GM12878 (cell line): ENCODE results near the gene CDH4. TPM values are rescaled to one million over a fixed set of nuclear protein-coding genes. Genes with fewer than 3 reads are reported as not detected.

ENCODE experiments used
- ATAC-seq: fragments of 200-7000 bp; cut with Tn5 transposase; 3 replicates; pipeline ENCODE4 v1.9.1; 2020; ENCODE audit warnings: mild to moderate bottlenecking, moderate library complexity
- BruUV-seq: library from RNA; stranded (reverse); fragments of 400-500 nt; replicated peaks from 2 replicates; lab custom pipeline; 2021; lab: Mats Ljungman, UMichigan
- CTCF ChIA-PET: fragments of 300-600 bp; sonication (Branson Sonifier 250); formaldehyde crosslinking; extraction: SDS; loops from one replicate; lab custom pipeline; 2021; ENCODE audit warnings: inconsistent platforms; lab: Yijun Ruan, JAX
- POLR2A ChIA-PET: fragments of 350-600 bp; formaldehyde crosslinking; extraction: SDS; loops from one replicate; lab custom pipeline; 2021; ENCODE audit warnings: inconsistent platforms; lab: Charles Lee
- RAD21 ChIA-PET: fragments of 300-600 bp; sonication (Branson Sonifier 250); formaldehyde crosslinking; loops from one replicate; lab custom pipeline; 2023; ENCODE audit warnings: antibody characterized with exemption; ENCODE audit not compliant: unreplicated experiment; lab: Charles Lee
- SMC1A ChIA-PET: fragments of 300-600 bp; sonication (Branson Sonifier 250); formaldehyde crosslinking; loops from one replicate; lab custom pipeline; 2023; ENCODE audit not compliant: unreplicated experiment, uncharacterized antibody; lab: Charles Lee
- DNase-seq: peaks from one replicate; pipeline ENCODE4 v3.0.0-alpha.2; 2011; ENCODE audit warnings: low read depth, low spot score
- FAIRE-seq: peaks from 3 replicates; lab custom pipeline; 2011; peaks lifted over from hg19 to GRCh38; lab: Jason Lieb, UNC
- H2AFZ ChIP-seq: 2 replicates; pipeline ENCODE4 v1.6.0; 2011; ENCODE audit warnings: low read depth, low read length, control low read depth; ENCODE audit not compliant: control insufficient read depth
- H3K27ac ChIP-seq: 2 replicates; pipeline ENCODE4 v1.5.1; 2011; ENCODE audit warnings: control low read depth; ENCODE audit not compliant: control insufficient read depth, insufficient read depth
- H3K27me3 ChIP-seq, 2 experiments: replicated peaks in 1 of 2; 2 replicates each; pipeline versions ENCODE4 v1.6.0 to v1.6.1; 2011; ENCODE audit warnings: low read length in 1 of 2; ENCODE audit not compliant: control insufficient read depth in 2 of 2, insufficient read depth in 2 of 2
- H3K36me3 ChIP-seq, 2 experiments: 2 replicates each; pipeline ENCODE4 v1.5.1; 2011; ENCODE audit warnings: low read length in 1 of 2; ENCODE audit not compliant: control insufficient read depth in 2 of 2, insufficient read depth in 2 of 2
- H3K4me1 ChIP-seq: 2 replicates; pipeline ENCODE4 v1.6.1; 2011; ENCODE audit warnings: mild to moderate bottlenecking, low read length, moderate library complexity, mixed read lengths; ENCODE audit not compliant: control insufficient read depth, insufficient read depth
- H3K4me2 ChIP-seq: 2 replicates; pipeline ENCODE4 v1.6.0; 2011; ENCODE audit warnings: control low read depth; ENCODE audit not compliant: control insufficient read depth, insufficient read depth
- H3K4me3 ChIP-seq: fragments of 200-600 bp; sonication (generic); 2 replicates; pipeline ENCODE4 v1.5.1; 2016
- H3K79me2 ChIP-seq: 2 replicates; pipeline ENCODE4 v1.6.0; 2011; ENCODE audit warnings: low read length; ENCODE audit not compliant: control insufficient read depth, insufficient read depth
- H3K9ac ChIP-seq: 2 replicates; pipeline ENCODE4 v1.8.0; 2011; ENCODE audit warnings: low read length, control low read depth, mixed read lengths; ENCODE audit not compliant: control insufficient read depth, insufficient read depth
- H3K9me3 ChIP-seq: replicated peaks from 3 replicates; pipeline ENCODE4 v1.5.1; 2011; ENCODE audit warnings: mild to moderate bottlenecking, low read length; ENCODE audit not compliant: control insufficient read depth, insufficient read depth
- H4K20me1 ChIP-seq: 2 replicates; pipeline ENCODE4 v1.6.0; 2011; ENCODE audit not compliant: control insufficient read depth, insufficient read depth
- ASH2L ChIP-seq: fragments of 300-600, 200-600 bp; sonication (generic); IDR thresholded peaks from 2 replicates; pipeline ENCODE4 v1.6.1; 2017; ENCODE audit warnings: low read depth, mild to moderate bottlenecking, borderline replicate concordance
- NR2C1 ChIP-seq: fragments of 450-650 bp; IDR thresholded peaks from 2 replicates; pipeline ENCODE4 v1.6.1; 2017; ENCODE audit warnings: antibody characterized with exemption, mild to moderate bottlenecking, moderate library complexity
- PKNOX1 ChIP-seq: fragments of 450-650 bp; IDR thresholded peaks from 2 replicates; pipeline ENCODE4 v1.6.1; 2016; ENCODE audit warnings: mild to moderate bottlenecking
- POLR2AphosphoS2 ChIP-seq: IDR thresholded peaks from 2 replicates; pipeline ENCODE4 v1.6.1; 2011; ENCODE audit warnings: low read depth, mild to moderate bottlenecking, low read length, improper control_type of control experiment, moderate library complexity
- POU2F2 ChIP-seq: IDR thresholded peaks from 3 replicates; pipeline ENCODE4 v1.6.1; 2011; ENCODE audit warnings: low read depth, mild to moderate bottlenecking, low read length, borderline replicate concordance
- WGBS: methylation state at CpG from one replicate; pipeline ENCODE4 v1.1.6; 2016; ENCODE audit warnings: low lambda C conversion rate; ENCODE audit not compliant: insufficient replicate concordance, insufficient coverage; ENCODE audit errors: missing lambda C conversion rate; 5-methylcytosine and 5-hydroxymethylcytosine counted together
- in situ Hi-C: fragments of 300-500 bp; cut with MboI; formaldehyde crosslinking; loops from 9 replicates; pipeline ENCODE4 v1.14.3; 2018; ENCODE audit warnings: mixed read lengths
- intact Hi-C: fragments of 100-400 bp; cut with micrococcal nuclease; formaldehyde crosslinking; loops from one replicate; pipeline ENCODE4 v1.14.2; 2022; ENCODE audit not compliant: unreplicated experiment
- polyA plus RNA-seq, 11 experiments: library from polyadenylated mRNA; depleted of rRNA in 4 of 11; unstranded in 6 of 11; stranded (reverse) in 5 of 11; fragments of >200 nt; fragmentation: Nextera tagmentation in 4 of 11; fragmentation: Illumina TruSeq in 1 of 11; extraction: Ambion mirVana in 4 of 11; extraction: Trizol in 1 of 11; gene quantifications; 1 replicate in 1 of 11; 2 replicates in 10 of 11; pipeline versions ENCODE4 v1.2.1 to v1.2.3, GENCODE V29; 2011 to 2016; ENCODE audit warnings: inconsistent platforms in 2 of 11, missing spikeins in 2 of 11, low read depth in 1 of 11
- total RNA-seq, 4 experiments: library from RNA; depleted of rRNA in 3 of 4; stranded (reverse); fragments of >200 nt in 3 of 4; fragmentation: Illumina TruSeq in 1 of 4; extraction: Trizol in 1 of 4; gene quantifications; 2 replicates each; pipeline versions ENCODE4 v1.2.1 to v1.2.3, GENCODE V29; 2013 to 2021
- TF ChIP-seq, protein P1 (sequence below): IDR thresholded peaks from 2 replicates; pipeline ENCODE4 v1.6.1; 2012; ENCODE audit warnings: improper control_type of control experiment, low read depth, low read length; ENCODE audit not compliant: insufficient replicate concordance
- TF ChIP-seq, protein P2 (sequence below): fragments of 450-650 bp; IDR thresholded peaks from 2 replicates; pipeline ENCODE4 v1.6.1; 2016; ENCODE audit warnings: mild to moderate bottlenecking, moderate library complexity, borderline replicate concordance

The CDH4 gene
- total and polyA plus RNA-seq, 10 of the 15 experiments (the other 5 are each of a cell fraction or from before 2014, with no cell fraction given) = not detected

GRCh38 chr20:61907081-61907891 is 655.2 kb downstream of the CDH4 start:
- POLR2A ChIA-PET = no interaction called here

More at GRCh38 chr20:61907081-61907891, 655.2 kb downstream of the CDH4 start:
- TF ChIP-seq, protein P1, sequence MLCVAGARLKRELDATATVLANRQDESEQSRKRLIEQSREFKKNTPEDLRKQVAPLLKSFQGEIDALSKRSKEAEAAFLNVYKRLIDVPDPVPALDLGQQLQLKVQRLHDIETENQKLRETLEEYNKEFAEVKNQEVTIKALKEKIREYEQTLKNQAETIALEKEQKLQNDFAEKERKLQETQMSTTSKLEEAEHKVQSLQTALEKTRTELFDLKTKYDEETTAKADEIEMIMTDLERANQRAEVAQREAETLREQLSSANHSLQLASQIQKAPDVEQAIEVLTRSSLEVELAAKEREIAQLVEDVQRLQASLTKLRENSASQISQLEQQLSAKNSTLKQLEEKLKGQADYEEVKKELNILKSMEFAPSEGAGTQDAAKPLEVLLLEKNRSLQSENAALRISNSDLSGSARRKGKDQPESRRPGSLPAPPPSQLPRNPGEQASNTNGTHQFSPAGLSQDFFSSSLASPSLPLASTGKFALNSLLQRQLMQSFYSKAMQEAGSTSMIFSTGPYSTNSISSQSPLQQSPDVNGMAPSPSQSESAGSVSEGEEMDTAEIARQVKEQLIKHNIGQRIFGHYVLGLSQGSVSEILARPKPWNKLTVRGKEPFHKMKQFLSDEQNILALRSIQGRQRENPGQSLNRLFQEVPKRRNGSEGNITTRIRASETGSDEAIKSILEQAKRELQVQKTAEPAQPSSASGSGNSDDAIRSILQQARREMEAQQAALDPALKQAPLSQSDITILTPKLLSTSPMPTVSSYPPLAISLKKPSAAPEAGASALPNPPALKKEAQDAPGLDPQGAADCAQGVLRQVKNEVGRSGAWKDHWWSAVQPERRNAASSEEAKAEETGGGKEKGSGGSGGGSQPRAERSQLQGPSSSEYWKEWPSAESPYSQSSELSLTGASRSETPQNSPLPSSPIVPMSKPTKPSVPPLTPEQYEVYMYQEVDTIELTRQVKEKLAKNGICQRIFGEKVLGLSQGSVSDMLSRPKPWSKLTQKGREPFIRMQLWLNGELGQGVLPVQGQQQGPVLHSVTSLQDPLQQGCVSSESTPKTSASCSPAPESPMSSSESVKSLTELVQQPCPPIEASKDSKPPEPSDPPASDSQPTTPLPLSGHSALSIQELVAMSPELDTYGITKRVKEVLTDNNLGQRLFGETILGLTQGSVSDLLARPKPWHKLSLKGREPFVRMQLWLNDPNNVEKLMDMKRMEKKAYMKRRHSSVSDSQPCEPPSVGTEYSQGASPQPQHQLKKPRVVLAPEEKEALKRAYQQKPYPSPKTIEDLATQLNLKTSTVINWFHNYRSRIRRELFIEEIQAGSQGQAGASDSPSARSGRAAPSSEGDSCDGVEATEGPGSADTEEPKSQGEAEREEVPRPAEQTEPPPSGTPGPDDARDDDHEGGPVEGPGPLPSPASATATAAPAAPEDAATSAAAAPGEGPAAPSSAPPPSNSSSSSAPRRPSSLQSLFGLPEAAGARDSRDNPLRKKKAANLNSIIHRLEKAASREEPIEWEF = no peak
- TF ChIP-seq NR2C1 (no peak), POLR2AphosphoS2 (no peak), PKNOX1 (no peak), ASH2L (no peak), POU2F2 (no peak)
- TF ChIP-seq, protein P2, sequence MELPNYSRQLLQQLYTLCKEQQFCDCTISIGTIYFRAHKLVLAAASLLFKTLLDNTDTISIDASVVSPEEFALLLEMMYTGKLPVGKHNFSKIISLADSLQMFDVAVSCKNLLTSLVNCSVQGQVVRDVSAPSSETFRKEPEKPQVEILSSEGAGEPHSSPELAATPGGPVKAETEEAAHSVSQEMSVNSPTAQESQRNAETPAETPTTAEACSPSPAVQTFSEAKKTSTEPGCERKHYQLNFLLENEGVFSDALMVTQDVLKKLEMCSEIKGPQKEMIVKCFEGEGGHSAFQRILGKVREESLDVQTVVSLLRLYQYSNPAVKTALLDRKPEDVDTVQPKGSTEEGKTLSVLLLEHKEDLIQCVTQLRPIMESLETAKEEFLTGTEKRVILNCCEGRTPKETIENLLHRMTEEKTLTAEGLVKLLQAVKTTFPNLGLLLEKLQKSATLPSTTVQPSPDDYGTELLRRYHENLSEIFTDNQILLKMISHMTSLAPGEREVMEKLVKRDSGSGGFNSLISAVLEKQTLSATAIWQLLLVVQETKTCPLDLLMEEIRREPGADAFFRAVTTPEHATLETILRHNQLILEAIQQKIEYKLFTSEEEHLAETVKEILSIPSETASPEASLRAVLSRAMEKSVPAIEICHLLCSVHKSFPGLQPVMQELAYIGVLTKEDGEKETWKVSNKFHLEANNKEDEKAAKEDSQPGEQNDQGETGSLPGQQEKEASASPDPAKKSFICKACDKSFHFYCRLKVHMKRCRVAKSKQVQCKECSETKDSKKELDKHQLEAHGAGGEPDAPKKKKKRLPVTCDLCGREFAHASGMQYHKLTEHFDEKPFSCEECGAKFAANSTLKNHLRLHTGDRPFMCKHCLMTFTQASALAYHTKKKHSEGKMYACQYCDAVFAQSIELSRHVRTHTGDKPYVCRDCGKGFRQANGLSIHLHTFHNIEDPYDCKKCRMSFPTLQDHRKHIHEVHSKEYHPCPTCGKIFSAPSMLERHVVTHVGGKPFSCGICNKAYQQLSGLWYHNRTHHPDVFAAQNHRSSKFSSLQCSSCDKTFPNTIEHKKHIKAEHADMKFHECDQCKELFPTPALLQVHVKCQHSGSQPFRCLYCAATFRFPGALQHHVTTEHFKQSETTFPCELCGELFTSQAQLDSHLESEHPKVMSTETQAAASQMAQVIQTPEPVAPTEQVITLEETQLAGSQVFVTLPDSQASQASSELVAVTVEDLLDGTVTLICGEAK = no peak
- TF ChIP-seq, all 136 proteins: peak for 0
- Histone ChIP-seq H3K4me1 (peaks cover 15% of the 10 kb centered on the region), H2AFZ (no peak overlapping the region), H3K9me3 (peaks cover 8% of the 10 kb centered on the region), H3K4me2 (no peak overlapping the region), H4K20me1 (no peaks in the 10 kb centered on the region), H3K79me2 (no peaks in the 10 kb centered on the region), H3K27me3 (no peaks in the 10 kb centered on the region), H3K36me3 (no peaks in the 10 kb centered on the region), H3K27ac (no peak overlapping the region), H3K9ac (no peak overlapping the region), H3K4me3 (no peak overlapping the region)
- ATAC-seq = no peak
- WGBS = 63% methylated on average over 24 of the region's 24 CpGs
- intact Hi-C loops (no loop called here), in situ Hi-C loops (loop anchor here (5.0 kb wide), 1 partner anchor 50 kb away; no protein-coding TSS in a partner anchor)
- ChIA-PET SMC1A (no interaction called here), RAD21 (no interaction called here), CTCF (interaction anchor here (4.1 kb wide), 1 partner anchor 11 kb away, joined by 18 read pairs; no protein-coding TSS in a partner anchor)
- no peak for DNase-seq
- BruUV-seq = no TSS peak
- FAIRE-seq = no peak
